GM12801 (cell line): ENCODE measurements around the gene ASB9.

Experiments
- TF ChIP-seq, protein P1 (sequence below): IDR thresholded peaks from one replicate; pipeline ENCODE4 v1.5.1; 2011; ENCODE audit warnings: control low read depth; ENCODE audit not compliant: insufficient read length; ENCODE audit errors: extremely low read depth

ASB9 gene

GRCh38 chrX:15215366-15215765 lies 54.5 kb downstream of the ASB9 start:
- TF ChIP-seq, protein P1, sequence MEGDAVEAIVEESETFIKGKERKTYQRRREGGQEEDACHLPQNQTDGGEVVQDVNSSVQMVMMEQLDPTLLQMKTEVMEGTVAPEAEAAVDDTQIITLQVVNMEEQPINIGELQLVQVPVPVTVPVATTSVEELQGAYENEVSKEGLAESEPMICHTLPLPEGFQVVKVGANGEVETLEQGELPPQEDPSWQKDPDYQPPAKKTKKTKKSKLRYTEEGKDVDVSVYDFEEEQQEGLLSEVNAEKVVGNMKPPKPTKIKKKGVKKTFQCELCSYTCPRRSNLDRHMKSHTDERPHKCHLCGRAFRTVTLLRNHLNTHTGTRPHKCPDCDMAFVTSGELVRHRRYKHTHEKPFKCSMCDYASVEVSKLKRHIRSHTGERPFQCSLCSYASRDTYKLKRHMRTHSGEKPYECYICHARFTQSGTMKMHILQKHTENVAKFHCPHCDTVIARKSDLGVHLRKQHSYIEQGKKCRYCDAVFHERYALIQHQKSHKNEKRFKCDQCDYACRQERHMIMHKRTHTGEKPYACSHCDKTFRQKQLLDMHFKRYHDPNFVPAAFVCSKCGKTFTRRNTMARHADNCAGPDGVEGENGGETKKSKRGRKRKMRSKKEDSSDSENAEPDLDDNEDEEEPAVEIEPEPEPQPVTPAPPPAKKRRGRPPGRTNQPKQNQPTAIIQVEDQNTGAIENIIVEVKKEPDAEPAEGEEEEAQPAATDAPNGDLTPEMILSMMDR, result no peak

- TF ChIP-seq, protein P1, result no peak
Observed at GRCh38 chrX:15214588-15214987, 55.3 kb downstream of the ASB9 start.

- TF ChIP-seq, protein P1, result no peak
Observed at GRCh38 chrX:15209096-15209495, 60.8 kb downstream of the ASB9 start.

GRCh38 chrX:15207994-15208393 lies 61.9 kb downstream of the ASB9 start:
- TF ChIP-seq, protein P1, result no peak

- TF ChIP-seq, protein P1, result no peak
Observed at GRCh38 chrX:15207384-15207783, 62.5 kb downstream of the ASB9 start.

GRCh38 chrX:15206306-15206705 lies 63.6 kb downstream of the ASB9 start:
- TF ChIP-seq, protein P1, result no peak

- TF ChIP-seq, protein P1, result no peak
Observed at GRCh38 chrX:15204130-15204751, 65.6 kb downstream of the ASB9 start.
